22Rv1 (cell line): ENCODE measurements around the gene GTF2IRD1.
"Not testable (repeated sequence)": the region's sequence is repeated elsewhere in the genome, so short reads cannot be mapped to it uniquely, and the experiment has no call there.

ENCODE experiments used
- H3K27ac ChIP-seq: fragments of 450-650 bp; 2 replicates; pipeline ENCODE4 v1.5.1; 2017
- CTCF ChIP-seq: fragments of 450-650 bp; IDR thresholded peaks from 2 replicates; pipeline ENCODE4 v1.5.1; 2017; ENCODE audit warnings: mild to moderate bottlenecking
- ZFX ChIP-seq: fragments of 450-650 bp; IDR thresholded peaks from 2 replicates; pipeline ENCODE4 v1.6.1; 2017; ENCODE audit warnings: antibody characterized with exemption, borderline replicate concordance

The GTF2IRD1 gene

GRCh38 chr7:74489997-74490945, 36.6 kb downstream of the GTF2IRD1 start:
- no peak overlapping the region for H3K27ac ChIP-seq
- TF ChIP-seq CTCF (no peak), ZFX (no peak)

- not testable (repeated sequence) for H3K27ac ChIP-seq
Observed at GRCh38 chr7:74491490-74491889, 37.8 kb downstream of the GTF2IRD1 start.

GRCh38 chr7:74493295-74493694, 39.6 kb downstream of the GTF2IRD1 start:
- H3K27ac ChIP-seq = no peak overlapping the region
- no peak for TF ChIP-seq ZFX
- TF ChIP-seq CTCF = no peak

GRCh38 chr7:74494076-74494548, 40.4 kb downstream of the GTF2IRD1 start:
- no peak overlapping the region for H3K27ac ChIP-seq

GRCh38 chr7:74495112-74496086, 41.7 kb downstream of the GTF2IRD1 start:
- TF ChIP-seq ZFX (no peak), CTCF (no peak)
- 0 out of 2 replicates have a peak overlapping the region, but pooled peaks have one; percentile 33 for H3K27ac ChIP-seq

More at GRCh38 chr7:74494076-74494548, 40.4 kb downstream of the GTF2IRD1 start:
- TF ChIP-seq CTCF (no peak), ZFX (no peak)

- no peak for TF ChIP-seq ZFX
- TF ChIP-seq CTCF = no peak
- H3K27ac ChIP-seq = no peak overlapping the region
Observed at GRCh38 chr7:74496272-74496671, 42.6 kb downstream of the GTF2IRD1 start.

GRCh38 chr7:74496773-74497172, 43.1 kb downstream of the GTF2IRD1 start:
- H3K27ac ChIP-seq = not testable (repeated sequence)

GRCh38 chr7:74498354-74498753, 44.6 kb downstream of the GTF2IRD1 start:
- no peak for TF ChIP-seq ZFX
- TF ChIP-seq CTCF = no peak
- H3K27ac ChIP-seq = peak overlapping the region; percentile 76
